ENCODE data around the gene CNTNAP2. TPM values are rescaled to one million over a fixed set of nuclear protein-coding genes. Genes with fewer than 3 reads are reported as not detected.

CNTNAP2 gene
- total and polyA plus RNA-seq, 2 of the 8 experiments (the other 6 are each of a cell fraction or from before 2014, with no cell fraction given): 27.9 to 71.0 TPM

- no peaks in the 10 kb centered on the region for H3K27me3 ChIP-seq (replicated peaks in 1 of 4; ENCODE audit: control insufficient read depth in 3 of 4, extremely low read depth in 1 of 4, insufficient read depth in 3 of 4, low read length in 3 of 4)
- H3K79me2 ChIP-seq (ENCODE audit: control insufficient read depth in 1 of 2, insufficient read depth in 2 of 2, low read length in 2 of 2): no peaks in the 10 kb centered on the region
- no peaks in the 10 kb centered on the region for H3K36me3 ChIP-seq (ENCODE audit: control insufficient read depth in 2 of 4, insufficient read depth in 4 of 4, low read length in 3 of 4)
- H4K91ac ChIP-seq (replicated peaks; ENCODE audit: insufficient read length, low read length): no peak overlapping the region
- H2AFZ ChIP-seq (ENCODE audit: low read length): no peak overlapping the region
- H3K79me1 ChIP-seq (ENCODE audit: low read depth, low read length): no peaks in the 10 kb centered on the region
- H4K8ac ChIP-seq (ENCODE audit: extremely low read depth, insufficient read depth, low read length): no peak overlapping the region
- CTCF ChIA-PET (ENCODE audit: partially characterized antibody): interaction anchor here (0.6 to 1.9 kb wide), 9 partner anchors 8 to 337 kb away, joined by 3 to 5 read pairs (median 4); no protein-coding TSS in a partner anchor
- WGBS, 2 experiments (ENCODE audit: extremely low coverage in 1 of 2, insufficient coverage in 1 of 2, insufficient read length in 1 of 2, insufficient replicate concordance in 2 of 2, low coverage in 1 of 2, low lambda C conversion rate in 2 of 2, missing lambda C conversion rate in 1 of 2): 48% methylated on average over 4 of the region's 4 CpGs; no CpG with 5 or more reads in 1 of the 2 experiments
- H3K4ac ChIP-seq (replicated peaks; ENCODE audit: insufficient read length, low read depth, low read length): no peak overlapping the region
- no peak overlapping the region for H3K56ac ChIP-seq (replicated peaks; ENCODE audit: insufficient read length, low read depth, low read length)
- POLR2A ChIA-PET (ENCODE audit: partially characterized antibody): no interaction called here
- H3K9ac ChIP-seq (replicated peaks in 1 of 4; ENCODE audit: extremely low read depth in 1 of 4, low read depth in 3 of 4, low read length in 3 of 4): no peak overlapping the region
- H3K4me3 ChIP-seq (ENCODE audit: extremely low read depth in 1 of 4, insufficient read depth in 2 of 4, low read depth in 3 of 4, low read length in 4 of 4): no peak overlapping the region
- H3K27ac ChIP-seq (ENCODE audit: low read depth, low read length): no peak overlapping the region
- H3K4me1 ChIP-seq (replicated peaks in 1 of 4; ENCODE audit: control insufficient read depth in 3 of 4, insufficient read depth in 4 of 4, low read length in 3 of 4): peaks cover 0 to 3% (median 0%) of the 10 kb centered on the region in 4 experiments; a peak in 1 of 7 replicates
- H2BK12ac ChIP-seq (ENCODE audit: low read depth, low read length): no peak overlapping the region
- no peaks in the 10 kb centered on the region for H4K20me1 ChIP-seq (replicated peaks in 1 of 2; ENCODE audit: control insufficient read depth in 1 of 2, insufficient read depth in 2 of 2, low read length in 2 of 2)
- no peak overlapping the region for H2BK120ac ChIP-seq (replicated peaks; ENCODE audit: low read depth, low read length)
- H3K9me3 ChIP-seq (ENCODE audit: insufficient read depth in 2 of 2, low read depth in 1 of 2, low read length in 1 of 2): no peaks in the 10 kb centered on the region
- no peak overlapping the region for H2AK5ac ChIP-seq (ENCODE audit: low read depth, low read length)
- no peak overlapping the region for H3K23ac ChIP-seq (ENCODE audit: insufficient read length)
- TF ChIP-seq RNF2 (IDR thresholded peaks at IDR 0.05; ENCODE audit: borderline replicate concordance, low read depth, low read length, missing control alignments, poor library complexity, severe bottlenecking) (no peak), CTCF (IDR thresholded peaks at IDR 0.05; ENCODE audit: control extremely low read depth in 1 of 3, insufficient read depth in 1 of 3, low read depth in 1 of 3, low read length in 3 of 3) (peak in 2 of 3 experiments; percentile 2 to 26; a peak in 2 of 4 replicates), HDAC2 (IDR thresholded peaks at IDR 0.05; ENCODE audit: borderline replicate concordance in 1 of 2, low read depth in 2 of 2, low read length in 2 of 2) (no peak), TAF1 (IDR thresholded peaks at IDR 0.05; ENCODE audit: low read depth, low read length) (no peak), RXRA (IDR thresholded peaks at IDR 0.05; ENCODE audit: insufficient read depth, low read depth, low read length) (no peak), SP4 (IDR thresholded peaks at IDR 0.05; ENCODE audit: low read length) (no peak), SP2 (IDR thresholded peaks at IDR 0.05; ENCODE audit: low read length) (no peak), RAD21 (IDR thresholded peaks at IDR 0.05 in 1 of 2, conservative IDR thresholded peaks at IDR 0.05 in 1 of 2; ENCODE audit: low read depth in 2 of 2, low read length in 2 of 2) (peak; percentile 14 to 41; a peak in 2 of 4 replicates), EGR1 (IDR thresholded peaks at IDR 0.05; ENCODE audit: borderline replicate concordance, low read depth, low read length) (no peak), TEAD4 (IDR thresholded peaks at IDR 0.05; ENCODE audit: low read depth, low read length) (peak; percentile 84), KDM4A (IDR thresholded peaks at IDR 0.05; ENCODE audit: low read depth, low read length, severe bottlenecking) (no peak)
- no peak overlapping the region for H2BK5ac ChIP-seq (ENCODE audit: low read depth, low read length)
- no peak overlapping the region for H2BK20ac ChIP-seq (ENCODE audit: low read length)
- H3K4me2 ChIP-seq (ENCODE audit: insufficient read depth in 1 of 2, low read depth in 2 of 2, low read length in 2 of 2): no peak overlapping the region
- no peak overlapping the region for H2BK15ac ChIP-seq (ENCODE audit: low read length)
- H4K5ac ChIP-seq (ENCODE audit: insufficient read length, low read depth, low read length): no peak overlapping the region
- no peaks in the 10 kb centered on the region for H3K23me2 ChIP-seq (ENCODE audit: low read depth, low read length)
- H3K14ac ChIP-seq (ENCODE audit: insufficient read length): no peak overlapping the region
- no peak for FAIRE-seq
- DNase-seq (ENCODE audit: low read depth in 1 of 2, low spot score in 2 of 2): peak in 1 of 2 experiments; percentile 15
- H3K18ac ChIP-seq (ENCODE audit: extremely low read depth, low read length): no peak overlapping the region
Observed at GRCh38 chr7:147915781-147916180, 1799.2 kb downstream of the CNTNAP2 start.
